A549 treated with CpdA at 1 μM for 4 hours (cell line): ENCODE measurements around the gene SEMA3F. TPM values are rescaled to one million over a fixed set of nuclear protein-coding genes. Genes with fewer than 3 reads are reported as not detected.

ENCODE experiments used
- total RNA-seq: library from RNA; stranded (reverse); fragments of 200-300 nt; extraction: Qiagen RNA extraction; gene quantifications from 5 replicates; pipeline ENCODE4 v1.2.3, GENCODE V29; 2022; ENCODE audit warnings: low read depth

SEMA3F gene
- total RNA-seq, result 7.1 to 10.5 TPM (median 10.0 TPM) in 5 replicates

GRCh38 chr3:50154840-50155490 is at the start of gene SEMA3F:
Gene SEMA3F (plus strand): TSS chr3:50155324. CDS start chr3:50159623, 4,299 bp downstream.

GRCh38 chr3:50190936-50191660 is 36.0 kb downstream of the SEMA3F start, which contains the start of gene GNAT1:
Gene GNAT1 (plus strand): TSS chr3:50191610. CDS start chr3:50191726, 116 bp downstream.

GRCh38 chr3:50204804-50205412 is 49.8 kb downstream of the SEMA3F start, which contains the start of gene SLC38A3:
Gene SLC38A3 (plus strand): TSS chr3:50205271. CDS start chr3:50214200, 8,929 bp downstream.

DNA sequence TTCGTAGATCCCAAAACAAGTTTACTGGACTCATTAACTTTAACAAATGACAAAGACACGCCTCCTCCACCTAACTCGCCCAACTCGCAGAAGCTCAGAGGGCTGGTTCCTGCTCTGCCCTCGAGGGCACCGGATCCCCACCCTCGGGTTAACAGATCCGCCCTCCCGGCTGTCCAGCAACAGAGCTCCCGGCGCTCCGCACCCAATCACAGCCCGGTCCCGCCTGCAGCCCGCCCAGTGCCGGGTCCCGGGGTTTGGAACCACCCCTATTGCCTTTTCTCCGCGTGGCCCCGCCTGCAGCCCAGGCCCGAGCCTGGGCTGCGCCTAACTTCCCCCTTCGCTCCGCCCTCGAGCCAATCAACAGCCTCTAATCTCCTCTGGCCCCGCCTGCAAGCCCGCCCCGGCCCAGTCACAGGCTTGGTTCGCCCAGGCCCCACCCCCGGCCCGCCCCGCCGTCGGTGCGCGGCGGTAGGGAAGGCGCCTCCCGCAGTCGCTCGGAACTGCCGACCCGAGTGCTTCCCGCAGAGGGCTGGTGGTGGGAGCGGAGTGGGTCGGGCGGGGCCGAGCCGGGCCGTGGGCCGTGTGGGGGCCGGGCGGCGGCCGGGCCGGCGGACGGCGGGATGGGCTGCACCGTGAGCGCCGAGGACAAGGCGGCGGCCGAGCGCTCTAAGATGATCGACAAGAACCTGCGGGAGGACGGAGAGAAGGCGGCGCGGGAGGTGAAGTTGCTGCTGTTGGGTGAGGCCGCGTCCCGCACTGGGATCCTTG is 80.8 kb downstream of the SEMA3F start, which contains the start of gene GNAI2:
Gene GNAI2 (plus strand): TSS at position 489 of the 768 bp plus-strand sequence. CDS start 132 bp downstream, at position 621.

Other genes starting within 250 kb of the SEMA3F start
- 5.0 to 9.9 TPM (median 8.2 TPM) in 5 replicates for gene MON1A, start 225.5 kb upstream of the SEMA3F start, total RNA-seq
- gene RBM6, start 215.2 kb upstream of the SEMA3F start, total RNA-seq, result 25.8 to 31.8 TPM (median 28.7 TPM) in 5 replicates
- gene RBM5, start 66.4 kb upstream of the SEMA3F start, total RNA-seq, result 30.1 to 34.5 TPM (median 32.8 TPM) in 5 replicates
- 0.02 TPM in 1 of 5 replicates, not detected in the others for gene GNAT1, start 36.3 kb downstream of the SEMA3F start, total RNA-seq
- gene SLC38A3, start 49.9 kb downstream of the SEMA3F start, total RNA-seq, result 0.01 to 0.04 TPM in 2 of 5 replicates, not detected in the others
- gene GNAI2, start 80.9 kb downstream of the SEMA3F start, total RNA-seq, result 33.5 to 45.0 TPM (median 41.8 TPM) in 5 replicates
- gene SEMA3B, start 113.8 kb downstream of the SEMA3F start, total RNA-seq, result 4.8 to 9.3 TPM (median 6.9 TPM) in 5 replicates
- gene LSMEM2, start 123.8 kb downstream of the SEMA3F start, total RNA-seq, result 0.05 to 0.14 TPM (median 0.13 TPM) in 3 of 5 replicates, not detected in the others
- gene IFRD2, start 137.1 kb downstream of the SEMA3F start, total RNA-seq, result 73.1 to 96.7 TPM (median 94.7 TPM) in 5 replicates
- gene HYAL3, start 144.1 kb downstream of the SEMA3F start, total RNA-seq, result 7.8 to 10.6 TPM (median 9.1 TPM) in 5 replicates
- 5.1 to 7.7 TPM (median 6.0 TPM) in 5 replicates for gene NAA80, start 144.1 kb downstream of the SEMA3F start, total RNA-seq
- 0.31 to 0.48 TPM (median 0.38 TPM) in 5 replicates for gene HYAL1, start 148.2 kb downstream of the SEMA3F start, total RNA-seq
- 18.8 to 27.5 TPM (median 23.2 TPM) in 5 replicates for gene HYAL2, start 167.4 kb downstream of the SEMA3F start, total RNA-seq
- 21.8 to 37.7 TPM (median 36.6 TPM) in 5 replicates for gene TUSC2, start 172.9 kb downstream of the SEMA3F start, total RNA-seq
- 16.4 to 20.7 TPM (median 18.7 TPM) in 5 replicates for gene RASSF1, start 185.5 kb downstream of the SEMA3F start, total RNA-seq
- gene ZMYND10, start 190.4 kb downstream of the SEMA3F start, total RNA-seq, result 0.36 to 1.3 TPM (median 0.91 TPM) in 5 replicates
- gene NPRL2, start 195.5 kb downstream of the SEMA3F start, total RNA-seq, result 13.4 to 15.1 TPM (median 13.8 TPM) in 5 replicates
- 14.6 to 22.0 TPM (median 21.1 TPM) in 5 replicates for gene CYB561D2, start 195.5 kb downstream of the SEMA3F start, total RNA-seq
- 37.1 to 46.1 TPM (median 45.8 TPM) in 5 replicates for gene TMEM115, start 204.2 kb downstream of the SEMA3F start, total RNA-seq